HepG2 (cell line): ENCODE measurements around the gene SEMA3C.

Experiments used
- ATF7 ChIP-seq, 2 experiments: fragments of 450-650 bp in 1 of 2; sonication (generic) in 1 of 2; formaldehyde crosslinking in 1 of 2; IDR thresholded peaks; 2 replicates each; pipeline versions ENCODE4 v1.4.0 to v1.6.1; 2016 to 2020; ENCODE audit warnings: antibody characterized with exemption in 1 of 2, mild to moderate bottlenecking in 1 of 2, missing genetic modification reagents in 1 of 2
- CBFB ChIP-seq: sonication (generic); formaldehyde crosslinking; IDR thresholded peaks from 2 replicates; pipeline ENCODE4 v1.4.0; 2020; ENCODE audit warnings: missing genetic modification reagents
- EP300 ChIP-seq, 3 experiments: sonication (generic) in 1 of 3; formaldehyde crosslinking in 1 of 3; IDR thresholded peaks; 2 replicates each; pipeline versions ENCODE4 v1.5.1 to v1.6.1; 2011 to 2020; ENCODE audit warnings: low read depth in 2 of 3, low read length in 2 of 3, borderline replicate concordance in 1 of 3, improper control_type of control experiment in 1 of 3, mild to moderate bottlenecking in 1 of 3, missing genetic modification reagents in 1 of 3, moderate library complexity in 1 of 3
- MEIS2 ChIP-seq: sonication (generic); formaldehyde crosslinking; IDR thresholded peaks from 2 replicates; pipeline ENCODE4 v1.9.0; 2021; ENCODE audit warnings: mild to moderate bottlenecking, missing genetic modification reagents
- MXI1 ChIP-seq: IDR thresholded peaks from 3 replicates; pipeline ENCODE4 v1.6.1; 2012; ENCODE audit warnings: low read depth, low read length, inconsistent platforms, borderline replicate concordance
- ZNF296 ChIP-seq: sonication (generic); formaldehyde crosslinking; conservative IDR thresholded peaks from 2 replicates; pipeline ENCODE4 v1.5.0; 2020; ENCODE audit warnings: mild to moderate bottlenecking, missing genetic modification reagents
- ZNF317 ChIP-seq: sonication (generic); formaldehyde crosslinking; IDR thresholded peaks from 2 replicates; pipeline ENCODE4 v1.5.0; 2020; ENCODE audit warnings: mild to moderate bottlenecking, missing genetic modification reagents
- ZNF430 ChIP-seq: sonication (generic); formaldehyde crosslinking; IDR thresholded peaks from 2 replicates; pipeline ENCODE4 v1.9.0; 2021; ENCODE audit warnings: mild to moderate bottlenecking, missing genetic modification reagents
- TF ChIP-seq, protein P1 (sequence below): sonication (generic); formaldehyde crosslinking; IDR thresholded peaks from 2 replicates; pipeline ENCODE4 v1.5.0; 2020; ENCODE audit warnings: mild to moderate bottlenecking, missing genetic modification reagents, moderate library complexity
- TF ChIP-seq, protein P2 (sequence below), 2 experiments: sonication (generic) in 1 of 2; formaldehyde crosslinking in 1 of 2; IDR thresholded peaks; 2 replicates each; pipeline versions ENCODE4 v1.5.1 to v1.6.1; 2011 to 2020; ENCODE audit warnings: borderline replicate concordance in 1 of 2, low read depth in 1 of 2, low read length in 1 of 2, mild to moderate bottlenecking in 1 of 2, missing genetic modification reagents in 1 of 2, moderate library complexity in 1 of 2

DNA sequence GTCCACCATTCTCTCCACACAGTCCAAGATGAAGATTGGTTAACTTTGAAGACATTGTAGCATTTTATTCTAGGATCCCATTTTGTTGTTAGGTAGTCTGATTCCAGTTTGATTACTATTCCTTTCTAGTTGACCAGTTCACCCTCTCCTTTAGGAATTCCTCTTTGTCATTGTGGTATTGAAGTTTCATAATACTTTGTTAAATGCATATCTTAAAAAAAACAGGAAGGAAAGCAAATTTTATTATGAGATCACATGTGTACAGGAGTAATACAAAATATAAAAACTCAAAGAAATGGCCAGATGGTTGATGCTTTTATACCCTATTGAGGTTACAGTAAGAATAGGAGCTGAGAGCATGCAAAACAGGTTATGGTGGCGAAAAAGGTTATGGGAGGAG lies 15.5 kb upstream of the SEMA3C start:
- TF ChIP-seq ZNF430 (CRISPR knock-in tag) (no peak), EP300 (IDR thresholded peaks at IDR 0.05; ENCODE audit: low read depth in 2 of 2, low read length in 2 of 2) (no peak), EP300 (CRISPR knock-in tag; IDR thresholded peaks at IDR 0.05; ENCODE audit: borderline replicate concordance) (no peak), MXI1 (no peak), MEIS2 (no peak), ZNF317 (no peak), ATF7 (IDR thresholded peaks at IDR 0.05) (no peak), ATF7 (CRISPR knock-in tag; IDR thresholded peaks at IDR 0.05) (no peak), ZNF296 (CRISPR knock-in tag) (no peak), CBFB (CRISPR knock-in tag) (no peak)
- TF ChIP-seq, protein P1, sequence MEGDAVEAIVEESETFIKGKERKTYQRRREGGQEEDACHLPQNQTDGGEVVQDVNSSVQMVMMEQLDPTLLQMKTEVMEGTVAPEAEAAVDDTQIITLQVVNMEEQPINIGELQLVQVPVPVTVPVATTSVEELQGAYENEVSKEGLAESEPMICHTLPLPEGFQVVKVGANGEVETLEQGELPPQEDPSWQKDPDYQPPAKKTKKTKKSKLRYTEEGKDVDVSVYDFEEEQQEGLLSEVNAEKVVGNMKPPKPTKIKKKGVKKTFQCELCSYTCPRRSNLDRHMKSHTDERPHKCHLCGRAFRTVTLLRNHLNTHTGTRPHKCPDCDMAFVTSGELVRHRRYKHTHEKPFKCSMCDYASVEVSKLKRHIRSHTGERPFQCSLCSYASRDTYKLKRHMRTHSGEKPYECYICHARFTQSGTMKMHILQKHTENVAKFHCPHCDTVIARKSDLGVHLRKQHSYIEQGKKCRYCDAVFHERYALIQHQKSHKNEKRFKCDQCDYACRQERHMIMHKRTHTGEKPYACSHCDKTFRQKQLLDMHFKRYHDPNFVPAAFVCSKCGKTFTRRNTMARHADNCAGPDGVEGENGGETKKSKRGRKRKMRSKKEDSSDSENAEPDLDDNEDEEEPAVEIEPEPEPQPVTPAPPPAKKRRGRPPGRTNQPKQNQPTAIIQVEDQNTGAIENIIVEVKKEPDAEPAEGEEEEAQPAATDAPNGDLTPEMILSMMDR: no peak
- TF ChIP-seq, protein P2, sequence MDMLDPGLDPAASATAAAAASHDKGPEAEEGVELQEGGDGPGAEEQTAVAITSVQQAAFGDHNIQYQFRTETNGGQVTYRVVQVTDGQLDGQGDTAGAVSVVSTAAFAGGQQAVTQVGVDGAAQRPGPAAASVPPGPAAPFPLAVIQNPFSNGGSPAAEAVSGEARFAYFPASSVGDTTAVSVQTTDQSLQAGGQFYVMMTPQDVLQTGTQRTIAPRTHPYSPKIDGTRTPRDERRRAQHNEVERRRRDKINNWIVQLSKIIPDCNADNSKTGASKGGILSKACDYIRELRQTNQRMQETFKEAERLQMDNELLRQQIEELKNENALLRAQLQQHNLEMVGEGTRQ (IDR thresholded peaks at IDR 0.05; ENCODE audit: low read depth, low read length): no peak
- TF ChIP-seq, protein P2 (CRISPR knock-in tag; IDR thresholded peaks at IDR 0.05; ENCODE audit: borderline replicate concordance): no peak
